T-helper 17 cell (primary cell): ENCODE results near the gene OR6C2. TPM values are rescaled to one million over a fixed set of nuclear protein-coding genes. Genes with fewer than 3 reads are reported as not detected.
"Not testable (repeated sequence)": the region's sequence is repeated elsewhere in the genome, so short reads cannot be mapped to it uniquely, and the experiment has no call there.

Source experiments
- ATAC-seq: fragments of 150-1000 bp; cut with Tn5 transposase; 2 replicates; pipeline ENCODE4 v1.10.0; 2021; ENCODE audit warnings: mild to moderate bottlenecking, moderate library complexity
- DNase-seq, 3 donors: peaks; one replicate each; pipeline versions ENCODE4 v3.0.0 to v3.0.0-alpha.2; 2020 to 2021
- H3K9me3 ChIP-seq: one replicate; pipeline ENCODE4 v1.7.0; 2013; ENCODE audit warnings: low read length, mild to moderate bottlenecking; ENCODE audit not compliant: control insufficient read depth, poor library complexity, severe bottlenecking
- H3K27ac Mint-ChIP-seq: one replicate; pipeline ENCODE4 v1.8.0; 2022; ENCODE audit warnings: mild to moderate bottlenecking, moderate library complexity, mixed read lengths
- H3K27me3 Mint-ChIP-seq: one replicate; pipeline ENCODE4 v1.8.0; 2022; ENCODE audit warnings: mixed read lengths
- H3K36me3 Mint-ChIP-seq: one replicate; pipeline ENCODE4 v1.8.0; 2022; ENCODE audit warnings: low read depth, mixed read lengths
- H3K4me1 Mint-ChIP-seq: one replicate; pipeline ENCODE4 v1.8.0; 2022; ENCODE audit warnings: mild to moderate bottlenecking, mixed read lengths
- H3K4me3 Mint-ChIP-seq: one replicate; pipeline ENCODE4 v1.8.0; 2022; ENCODE audit warnings: mild to moderate bottlenecking, moderate library complexity, mixed read lengths
- total RNA-seq, 4 donors: library from RNA in 2 of 4; stranded (reverse) in 2 of 4; gene quantifications; one replicate each; pipeline ENCODE4 v1.2.3 and lab custom pipeline; 2022 to 2026

OR6C2 gene
- total RNA-seq, 2 donors from 2014 or later = not detected

- DNase-seq = no peak
- ATAC-seq = no peak
- H3K27me3 Mint-ChIP-seq = peaks cover 44% of the 10 kb centered on the region
- no peak overlapping the region for H3K27ac Mint-ChIP-seq
- no peaks in the 10 kb centered on the region for H3K4me1 Mint-ChIP-seq
- no peaks in the 10 kb centered on the region for H3K9me3 ChIP-seq
- peaks cover 3% of the 10 kb centered on the region for H3K36me3 Mint-ChIP-seq
- H3K4me3 Mint-ChIP-seq = no peak overlapping the region
Measured at GRCh38 chr12:55428331-55429243, 15.3 kb upstream of the OR6C2 start.

- DNase-seq, H3K4me3 Mint-ChIP-seq, H3K36me3 Mint-ChIP-seq, H3K27ac Mint-ChIP-seq, ATAC-seq, H3K9me3 ChIP-seq, H3K4me1 Mint-ChIP-seq: not testable (repeated sequence)
- peaks cover 13% of the 10 kb centered on the region for H3K27me3 Mint-ChIP-seq
Measured at GRCh38 chr12:55441233-55441632, 2.6 kb upstream of the OR6C2 start.

GRCh38 chr12:55445357-55445756, 1.5 kb downstream of the OR6C2 start:
- H3K9me3 ChIP-seq = no peaks in the 10 kb centered on the region
- Mint-ChIP-seq H3K4me3 (no peak overlapping the region), H3K36me3 (no peaks in the 10 kb centered on the region), H3K4me1 (no peaks in the 10 kb centered on the region), H3K27ac (no peak overlapping the region), H3K27me3 (peaks cover 26% of the 10 kb centered on the region)
- no peak for DNase-seq
- no peak for ATAC-seq

GRCh38 chr12:55446326-55446725, 2.5 kb downstream of the OR6C2 start:
- no peaks in the 10 kb centered on the region for H3K4me1 Mint-ChIP-seq
- H3K4me3 Mint-ChIP-seq = no peak overlapping the region
- H3K9me3 ChIP-seq = no peaks in the 10 kb centered on the region
- DNase-seq (no peak), ATAC-seq (no peak)
- no peaks in the 10 kb centered on the region for H3K36me3 Mint-ChIP-seq
- H3K27me3 Mint-ChIP-seq = peaks cover 29% of the 10 kb centered on the region
- no peak overlapping the region for H3K27ac Mint-ChIP-seq

- no peak for DNase-seq
- Mint-ChIP-seq H3K4me1 (no peaks in the 10 kb centered on the region), H3K27ac (no peak overlapping the region), H3K36me3 (no peaks in the 10 kb centered on the region), H3K27me3 (peaks cover 48% of the 10 kb centered on the region), H3K4me3 (no peak overlapping the region)
- no peaks in the 10 kb centered on the region for H3K9me3 ChIP-seq
- ATAC-seq = no peak
Measured at GRCh38 chr12:55448825-55449224, 4.9 kb downstream of the OR6C2 start.

- not testable (repeated sequence) for H3K4me3 Mint-ChIP-seq, H3K9me3 ChIP-seq, DNase-seq, H3K4me1 Mint-ChIP-seq, H3K36me3 Mint-ChIP-seq, ATAC-seq, H3K27ac Mint-ChIP-seq
- H3K27me3 Mint-ChIP-seq = peaks cover 34% of the 10 kb centered on the region
Measured at GRCh38 chr12:55464926-55465325, 21.1 kb downstream of the OR6C2 start.

GRCh38 chr12:55467836-55468235, 24.0 kb downstream of the OR6C2 start:
- DNase-seq (no peak), ATAC-seq (no peak)
- Mint-ChIP-seq H3K27ac (no peak overlapping the region), H3K4me3 (no peak overlapping the region), H3K4me1 (no peaks in the 10 kb centered on the region), H3K36me3 (no peaks in the 10 kb centered on the region), H3K27me3 (peaks cover 28% of the 10 kb centered on the region)
- H3K9me3 ChIP-seq = no peaks in the 10 kb centered on the region

GRCh38 chr12:55469291-55469690, 25.4 kb downstream of the OR6C2 start:
- DNase-seq (no peak), ATAC-seq (no peak)
- no peaks in the 10 kb centered on the region for H3K9me3 ChIP-seq
- H3K36me3 Mint-ChIP-seq = no peaks in the 10 kb centered on the region
- H3K4me3 Mint-ChIP-seq = no peak overlapping the region
- peaks cover 28% of the 10 kb centered on the region for H3K27me3 Mint-ChIP-seq
- H3K27ac Mint-ChIP-seq = no peak overlapping the region
- no peaks in the 10 kb centered on the region for H3K4me1 Mint-ChIP-seq

GRCh38 chr12:55470088-55470829, 26.4 kb downstream of the OR6C2 start, which contains the start of gene OR6C70:
TSS of gene OR6C70 (minus strand) at chr12:55470138. CDS start at chr12:55470138, 0 bp downstream.
- Mint-ChIP-seq H3K4me3 (no peak within 1 kb of the TSS), H3K4me1 (no peaks in the 10 kb centered on the region), H3K27ac (no peak within 1 kb of the TSS), H3K36me3 (no peaks in the 10 kb centered on the region), H3K27me3 (peaks cover 28% of the 10 kb centered on the region)
- no peaks in the 10 kb centered on the region for H3K9me3 ChIP-seq
- ATAC-seq (no peak), DNase-seq (no peak)

- no peak overlapping the region for H3K27ac Mint-ChIP-seq
- DNase-seq = no peak
- H3K9me3 ChIP-seq = no peaks in the 10 kb centered on the region
- no peaks in the 10 kb centered on the region for H3K4me1 Mint-ChIP-seq
- no peak for ATAC-seq
- H3K36me3 Mint-ChIP-seq = no peaks in the 10 kb centered on the region
- H3K27me3 Mint-ChIP-seq = peaks cover 30% of the 10 kb centered on the region
- H3K4me3 Mint-ChIP-seq = no peak overlapping the region
Measured at GRCh38 chr12:55472264-55472663, 28.4 kb downstream of the OR6C2 start.

GRCh38 chr12:55479136-55479535, 35.3 kb downstream of the OR6C2 start:
- H3K9me3 ChIP-seq, H3K27ac Mint-ChIP-seq, ATAC-seq, H3K4me3 Mint-ChIP-seq, H3K4me1 Mint-ChIP-seq, H3K36me3 Mint-ChIP-seq, DNase-seq: not testable (repeated sequence)
- H3K27me3 Mint-ChIP-seq = peaks cover 30% of the 10 kb centered on the region

- not testable (repeated sequence) for H3K4me1 Mint-ChIP-seq
Measured at GRCh38 chr12:55484284-55484683, 40.4 kb downstream of the OR6C2 start.

GRCh38 chr12:55492078-55492477, 48.2 kb downstream of the OR6C2 start, which contains the start of gene OR6C68:
TSS of gene OR6C68 (plus strand) at chr12:55492378. CDS start at chr12:55492378, 0 bp downstream.
- Mint-ChIP-seq H3K4me3 (no peak within 1 kb of the TSS), H3K4me1 (no peaks in the 10 kb centered on the region), H3K36me3 (no peaks in the 10 kb centered on the region), H3K27me3 (peaks cover 18% of the 10 kb centered on the region), H3K27ac (no peak within 1 kb of the TSS)
- H3K9me3 ChIP-seq = no peaks in the 10 kb centered on the region
- ATAC-seq (no peak), DNase-seq (no peak)

More at GRCh38 chr12:55484284-55484683, 40.4 kb downstream of the OR6C2 start:
- not testable (repeated sequence) for H3K36me3 Mint-ChIP-seq, H3K4me3 Mint-ChIP-seq, ATAC-seq, H3K9me3 ChIP-seq, H3K27ac Mint-ChIP-seq, DNase-seq
- H3K27me3 Mint-ChIP-seq = peaks cover 28% of the 10 kb centered on the region
